MM.1S (cell line): ENCODE data around the gene ZMIZ1.

Experiments
- DNase-seq: peaks from one replicate; pipeline ENCODE4 v3.0.0-alpha.2; 2015
- H2AFZ ChIP-seq: fragments of 300-600 bp; sonication (generic); 2 replicates; pipeline ENCODE4 v1.6.0; 2016; ENCODE audit warnings: antibody characterized with exemption, low read length
- H3F3A ChIP-seq: fragments of 300-600 bp; sonication (generic); 2 replicates; pipeline ENCODE4 v1.6.1; 2016; ENCODE audit warnings: mild to moderate bottlenecking, antibody characterized with exemption, low read length, moderate library complexity, mixed read lengths; ENCODE audit not compliant: insufficient read depth
- H3K27ac ChIP-seq: fragments of 300-600 bp; sonication (generic); 2 replicates; pipeline ENCODE4 v1.5.1; 2016; ENCODE audit warnings: mild to moderate bottlenecking, low read length
- H3K27me3 ChIP-seq: fragments of 300-600 bp; sonication (generic); replicated peaks from 2 replicates; pipeline ENCODE4 v1.6.0; 2016; ENCODE audit warnings: low read length; ENCODE audit not compliant: insufficient read depth
- H3K36me3 ChIP-seq: fragments of 300-600 bp; sonication (generic); replicated peaks from 2 replicates; pipeline ENCODE4 v1.6.1; 2016; ENCODE audit warnings: mild to moderate bottlenecking, low read length, mixed read lengths; ENCODE audit not compliant: insufficient read depth
- H3K4me1 ChIP-seq: fragments of 300-600 bp; sonication (generic); 2 replicates; pipeline ENCODE4 v1.6.1; 2016; ENCODE audit warnings: low read length, mixed read lengths
- H3K4me2 ChIP-seq: fragments of 300-600 bp; sonication (generic); 2 replicates; pipeline ENCODE4 v1.6.0; 2016; ENCODE audit warnings: low read depth, low read length
- H3K4me3 ChIP-seq: fragments of 300-600 bp; sonication (generic); 2 replicates; pipeline ENCODE4 v1.5.1; 2016; ENCODE audit warnings: low read length, mixed read lengths
- H3K79me2 ChIP-seq: fragments of 300-600 bp; sonication (generic); 2 replicates; pipeline ENCODE4 v1.6.1; 2016; ENCODE audit warnings: mixed run types, low read length, mixed read lengths
- H3K9ac ChIP-seq: fragments of 300-600 bp; sonication (generic); 2 replicates; pipeline ENCODE4 v1.6.1; 2016; ENCODE audit warnings: low read length, mixed read lengths
- H3K9me2 ChIP-seq: fragments of 300-600 bp; sonication (generic); replicated peaks from 2 replicates; pipeline ENCODE4 v1.6.1; 2016; ENCODE audit warnings: mild to moderate bottlenecking, low read length, mixed read lengths; ENCODE audit not compliant: insufficient read depth
- H3K9me3 ChIP-seq: fragments of 300-600 bp; sonication (generic); replicated peaks from 2 replicates; pipeline ENCODE4 v1.6.1; 2016; ENCODE audit warnings: mild to moderate bottlenecking, low read length, mixed read lengths; ENCODE audit not compliant: insufficient read depth
- H4K20me1 ChIP-seq: fragments of 300-600 bp; sonication (generic); 2 replicates; pipeline ENCODE4 v1.6.1; 2016; ENCODE audit warnings: mild to moderate bottlenecking, low read length, moderate library complexity, mixed read lengths; ENCODE audit not compliant: insufficient read depth
- EZH2 ChIP-seq: fragments of 300-600 bp; sonication (generic); optimal IDR thresholded peaks from 2 replicates; pipeline ENCODE3; 2017; ENCODE audit warnings: low read depth, mild to moderate bottlenecking, antibody characterized with exemption, low read length, mixed read lengths
- EZH2phosphoT487 ChIP-seq: fragments of 300-600 bp; sonication (generic); IDR thresholded peaks from 2 replicates; pipeline ENCODE4 v1.6.1; 2018; ENCODE audit warnings: antibody characterized with exemption, low read length
- TF ChIP-seq, protein P1 (sequence below): fragments of 300-600 bp; sonication (generic); IDR thresholded peaks from 2 replicates; pipeline ENCODE4 v1.5.1; 2016; ENCODE audit warnings: antibody characterized with exemption, low read length, mixed read lengths

The ZMIZ1 gene

DNA sequence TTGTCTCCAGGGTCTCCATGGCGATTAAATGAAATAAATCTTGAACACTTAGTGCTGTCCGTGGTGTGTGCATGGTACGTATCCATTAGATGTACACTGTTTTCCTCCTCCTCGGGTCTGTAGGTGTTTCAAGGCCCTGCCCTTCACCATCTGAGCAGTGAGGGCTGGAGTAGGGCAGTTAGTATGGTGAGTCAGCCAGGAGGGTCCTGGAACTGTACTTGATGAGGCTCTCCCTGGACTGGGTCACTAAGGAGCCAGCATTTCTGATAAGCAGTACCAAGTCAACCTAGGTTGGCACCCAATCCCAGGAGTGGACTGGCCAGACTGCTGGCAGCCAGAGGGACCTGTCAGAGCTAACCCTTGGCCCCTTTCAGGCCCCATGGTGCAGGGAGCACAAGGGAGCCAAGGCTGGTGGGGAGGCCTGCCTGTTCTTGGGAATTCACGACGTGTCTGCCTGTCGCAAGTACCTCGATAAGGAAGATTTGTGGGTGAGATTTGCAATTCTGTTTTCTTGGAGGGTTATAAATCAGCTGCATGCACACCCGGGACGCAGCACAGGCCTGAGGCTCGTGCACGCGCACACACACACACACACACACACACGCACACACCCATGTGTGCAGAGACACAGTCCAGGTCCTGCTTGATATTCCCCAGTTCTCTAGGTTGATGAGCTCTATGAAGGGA, 114.2 kb downstream of the ZMIZ1 start:
- Histone ChIP-seq H3K4me2 (no peak overlapping the region), H3K9me3 (no peaks in the 10 kb centered on the region), H4K20me1 (no peaks in the 10 kb centered on the region), H3K27ac (no peak overlapping the region), H3K9me2 (no peaks in the 10 kb centered on the region), H3K27me3 (no peaks in the 10 kb centered on the region), H3K4me3 (no peak overlapping the region), H3K9ac (no peak overlapping the region), H3K4me1 (no peaks in the 10 kb centered on the region), H3F3A (no peaks in the 10 kb centered on the region), H3K36me3 (no peaks in the 10 kb centered on the region), H3K79me2 (no peaks in the 10 kb centered on the region), H2AFZ (no peak overlapping the region)
- TF ChIP-seq, protein P1, sequence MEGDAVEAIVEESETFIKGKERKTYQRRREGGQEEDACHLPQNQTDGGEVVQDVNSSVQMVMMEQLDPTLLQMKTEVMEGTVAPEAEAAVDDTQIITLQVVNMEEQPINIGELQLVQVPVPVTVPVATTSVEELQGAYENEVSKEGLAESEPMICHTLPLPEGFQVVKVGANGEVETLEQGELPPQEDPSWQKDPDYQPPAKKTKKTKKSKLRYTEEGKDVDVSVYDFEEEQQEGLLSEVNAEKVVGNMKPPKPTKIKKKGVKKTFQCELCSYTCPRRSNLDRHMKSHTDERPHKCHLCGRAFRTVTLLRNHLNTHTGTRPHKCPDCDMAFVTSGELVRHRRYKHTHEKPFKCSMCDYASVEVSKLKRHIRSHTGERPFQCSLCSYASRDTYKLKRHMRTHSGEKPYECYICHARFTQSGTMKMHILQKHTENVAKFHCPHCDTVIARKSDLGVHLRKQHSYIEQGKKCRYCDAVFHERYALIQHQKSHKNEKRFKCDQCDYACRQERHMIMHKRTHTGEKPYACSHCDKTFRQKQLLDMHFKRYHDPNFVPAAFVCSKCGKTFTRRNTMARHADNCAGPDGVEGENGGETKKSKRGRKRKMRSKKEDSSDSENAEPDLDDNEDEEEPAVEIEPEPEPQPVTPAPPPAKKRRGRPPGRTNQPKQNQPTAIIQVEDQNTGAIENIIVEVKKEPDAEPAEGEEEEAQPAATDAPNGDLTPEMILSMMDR = no peak
- TF ChIP-seq EZH2phosphoT487 = no peak
- TF ChIP-seq EZH2 = no peak
- DNase-seq = no peak

DNA sequence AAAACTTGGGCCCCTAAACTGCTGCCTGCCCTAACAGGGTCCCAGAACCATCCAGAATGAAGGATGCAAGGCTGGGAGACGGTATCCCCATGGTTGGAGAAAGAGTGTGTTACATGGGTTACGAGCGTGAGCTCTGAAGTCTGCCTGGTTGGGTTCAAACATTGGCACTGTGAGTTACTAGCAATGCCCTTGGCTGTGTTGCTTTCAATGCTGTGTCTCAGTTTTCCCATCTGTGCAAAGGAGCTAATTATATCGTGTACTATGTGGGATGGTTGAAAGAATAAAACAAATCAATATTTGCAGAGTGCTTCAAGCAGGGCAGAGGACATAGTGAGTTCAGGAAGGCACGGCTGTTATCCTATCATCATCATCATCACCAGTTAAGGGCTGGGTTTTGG, 114.7 kb downstream of the ZMIZ1 start:
- no peaks in the 10 kb centered on the region for H3K27me3 ChIP-seq
- H3K79me2 ChIP-seq = no peaks in the 10 kb centered on the region
- H3K36me3 ChIP-seq = no peaks in the 10 kb centered on the region

DNA sequence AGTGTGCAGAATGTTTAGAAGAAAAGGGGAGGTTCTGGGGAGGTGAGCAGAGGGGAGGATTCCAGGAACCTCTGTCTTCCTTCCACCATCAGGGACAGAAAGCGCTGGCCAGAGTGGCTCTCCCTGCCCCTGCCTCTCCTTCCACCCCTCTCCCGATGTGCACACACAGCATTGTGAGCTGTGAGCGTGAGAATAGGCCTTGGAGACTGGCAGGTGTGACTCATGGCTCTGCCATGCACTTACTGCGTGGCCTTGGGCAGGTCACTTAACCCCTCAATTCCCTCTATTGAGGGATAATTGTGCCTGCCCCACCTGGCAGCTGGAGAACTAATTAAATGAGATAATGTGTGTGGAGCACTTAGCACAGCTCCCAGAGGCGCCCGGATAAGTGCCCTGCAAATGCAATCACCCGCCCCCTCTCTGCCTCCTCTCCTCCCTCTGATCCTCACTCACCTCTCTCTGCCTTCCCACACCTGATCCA, 115.4 kb downstream of the ZMIZ1 start:
- Histone ChIP-seq H3K4me2 (no peak overlapping the region), H3K9ac (no peak overlapping the region), H3K4me1 (no peaks in the 10 kb centered on the region)

More for the DNA sequence above, 114.7 kb downstream of the ZMIZ1 start:
- Histone ChIP-seq H3K4me2 (no peak overlapping the region), H3K27ac (no peak overlapping the region), H3F3A (no peaks in the 10 kb centered on the region), H4K20me1 (no peaks in the 10 kb centered on the region), H3K9me3 (no peaks in the 10 kb centered on the region), H3K9ac (no peak overlapping the region), H2AFZ (no peak overlapping the region), H3K9me2 (no peaks in the 10 kb centered on the region), H3K4me1 (no peaks in the 10 kb centered on the region), H3K4me3 (no peak overlapping the region)
- TF ChIP-seq, protein P1 = no peak
- no peak for TF ChIP-seq EZH2phosphoT487
- TF ChIP-seq EZH2 = no peak
- DNase-seq = no peak

More for the DNA sequence above, 115.4 kb downstream of the ZMIZ1 start:
- Histone ChIP-seq H3K27ac (no peak overlapping the region), H3K9me3 (no peaks in the 10 kb centered on the region), H2AFZ (no peak overlapping the region), H3F3A (no peaks in the 10 kb centered on the region), H3K27me3 (no peaks in the 10 kb centered on the region), H3K79me2 (no peaks in the 10 kb centered on the region), H3K9me2 (no peaks in the 10 kb centered on the region), H4K20me1 (no peaks in the 10 kb centered on the region), H3K4me3 (no peak overlapping the region), H3K36me3 (no peaks in the 10 kb centered on the region)
- no peak for DNase-seq
- TF ChIP-seq EZH2phosphoT487 (no peak), EZH2 (no peak)
- TF ChIP-seq, protein P1 = no peak
